Fibroblast of the aortic adventitia (primary cell): ENCODE data around the gene SAMD13. TPM values are rescaled to one million over a fixed set of nuclear protein-coding genes. Genes with fewer than 3 reads are reported as not detected.

Experiments
- DNase-seq: peaks from one replicate; pipeline ENCODE4 v3.0.0-alpha.2; 2010; ENCODE audit warnings: low read depth
- H3K4me3 ChIP-seq: 2 replicates; pipeline ENCODE4 v1.5.1; 2011; ENCODE audit warnings: low read depth, mild to moderate bottlenecking, control low read depth, low read length, moderate library complexity
- total RNA-seq: library from RNA; depleted of rRNA; stranded (reverse); fragments of >200 nt; gene quantifications from 2 replicates; pipeline ENCODE4 v1.2.3, GENCODE V29; 2012; ENCODE audit warnings: low replicate concordance
- TF ChIP-seq, protein P1 (sequence below): IDR thresholded peaks from 2 replicates; pipeline ENCODE4 v1.5.1; 2011; ENCODE audit warnings: mild to moderate bottlenecking, low read length, control low read depth, inconsistent platforms; ENCODE audit not compliant: insufficient read depth

Gene SAMD13
- total RNA-seq, 1 donor: 1.4 TPM

DNA sequence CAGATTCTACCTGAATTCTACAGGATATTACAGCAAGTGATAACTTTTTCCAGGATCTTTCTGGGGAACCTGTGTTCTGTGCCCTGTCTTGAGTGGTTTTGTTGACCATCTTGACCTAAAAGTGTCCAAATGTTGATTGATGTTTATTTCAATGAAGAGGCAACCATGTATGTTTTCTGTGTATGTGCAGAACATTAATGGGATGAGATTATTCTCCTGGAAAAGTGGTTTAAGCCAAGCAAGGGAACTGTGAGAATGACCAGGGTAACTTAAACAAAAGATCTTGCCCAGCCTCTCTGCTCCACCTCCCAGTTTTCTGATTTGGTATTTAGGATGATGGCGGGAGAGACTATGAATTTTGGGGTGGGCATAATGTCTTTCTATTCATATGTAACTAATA lies 1.0 kb upstream of the SAMD13 start:
- no peak overlapping the region for H3K4me3 ChIP-seq
- no peak for DNase-seq
- TF ChIP-seq, protein P1, sequence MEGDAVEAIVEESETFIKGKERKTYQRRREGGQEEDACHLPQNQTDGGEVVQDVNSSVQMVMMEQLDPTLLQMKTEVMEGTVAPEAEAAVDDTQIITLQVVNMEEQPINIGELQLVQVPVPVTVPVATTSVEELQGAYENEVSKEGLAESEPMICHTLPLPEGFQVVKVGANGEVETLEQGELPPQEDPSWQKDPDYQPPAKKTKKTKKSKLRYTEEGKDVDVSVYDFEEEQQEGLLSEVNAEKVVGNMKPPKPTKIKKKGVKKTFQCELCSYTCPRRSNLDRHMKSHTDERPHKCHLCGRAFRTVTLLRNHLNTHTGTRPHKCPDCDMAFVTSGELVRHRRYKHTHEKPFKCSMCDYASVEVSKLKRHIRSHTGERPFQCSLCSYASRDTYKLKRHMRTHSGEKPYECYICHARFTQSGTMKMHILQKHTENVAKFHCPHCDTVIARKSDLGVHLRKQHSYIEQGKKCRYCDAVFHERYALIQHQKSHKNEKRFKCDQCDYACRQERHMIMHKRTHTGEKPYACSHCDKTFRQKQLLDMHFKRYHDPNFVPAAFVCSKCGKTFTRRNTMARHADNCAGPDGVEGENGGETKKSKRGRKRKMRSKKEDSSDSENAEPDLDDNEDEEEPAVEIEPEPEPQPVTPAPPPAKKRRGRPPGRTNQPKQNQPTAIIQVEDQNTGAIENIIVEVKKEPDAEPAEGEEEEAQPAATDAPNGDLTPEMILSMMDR: no peak

DNA sequence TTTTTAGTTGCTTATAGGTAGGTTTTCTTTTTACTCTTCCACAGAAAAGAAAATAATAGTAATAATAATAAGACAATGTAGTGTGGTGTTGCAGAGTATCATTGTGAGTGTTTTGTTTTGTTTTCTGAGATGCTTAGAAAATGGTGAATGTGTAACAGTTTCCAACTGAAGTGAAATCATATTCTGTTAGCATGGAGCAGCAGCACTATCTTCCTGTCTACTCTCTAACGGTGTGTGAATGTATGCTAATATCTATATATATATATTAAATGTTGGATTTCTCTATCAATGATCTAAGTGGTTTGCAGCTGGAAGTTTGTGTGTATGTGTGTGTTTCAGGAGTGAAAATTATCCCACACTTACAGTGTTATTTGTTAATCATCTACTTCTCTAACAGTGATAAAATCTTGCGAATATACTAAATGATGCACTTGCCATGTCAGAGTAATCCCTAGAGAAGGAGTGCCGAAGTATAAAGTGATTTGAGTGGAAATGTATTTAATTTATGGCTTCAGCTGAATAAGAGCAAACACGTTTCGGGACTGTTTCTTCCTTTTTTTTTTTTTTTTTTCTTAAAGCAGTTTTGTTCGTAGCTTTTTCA lies 377 bp downstream of the SAMD13 start:
- TF ChIP-seq, protein P1: no peak
- no peak overlapping the region for H3K4me3 ChIP-seq
- DNase-seq: no peak

DNA sequence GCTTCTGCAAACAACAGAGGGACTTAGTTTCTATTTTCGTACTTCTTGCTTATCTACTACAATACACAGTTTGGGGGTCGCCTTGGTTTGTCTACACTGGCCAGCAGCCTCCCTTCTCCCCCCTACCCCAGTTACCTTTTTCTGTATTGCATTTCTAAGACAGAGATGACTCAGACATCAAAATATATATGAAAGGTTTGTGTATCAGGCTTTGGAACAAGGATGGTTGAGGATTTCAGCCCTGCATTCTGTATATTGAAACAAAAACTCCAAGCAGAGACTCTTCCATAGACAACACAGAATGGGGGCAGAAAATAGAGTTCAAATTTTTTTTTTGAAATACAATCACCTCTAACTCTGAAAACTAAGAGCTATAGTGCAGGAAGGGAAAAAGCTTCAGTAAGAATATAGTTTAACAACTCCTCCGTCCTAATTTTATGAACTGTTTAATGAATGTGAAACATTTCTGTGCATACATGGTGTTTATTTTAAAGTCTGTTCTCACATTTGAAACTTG lies 1.9 kb downstream of the SAMD13 start:
- no peak overlapping the region for H3K4me3 ChIP-seq
- TF ChIP-seq, protein P1: no peak
- DNase-seq: no peak

DNA sequence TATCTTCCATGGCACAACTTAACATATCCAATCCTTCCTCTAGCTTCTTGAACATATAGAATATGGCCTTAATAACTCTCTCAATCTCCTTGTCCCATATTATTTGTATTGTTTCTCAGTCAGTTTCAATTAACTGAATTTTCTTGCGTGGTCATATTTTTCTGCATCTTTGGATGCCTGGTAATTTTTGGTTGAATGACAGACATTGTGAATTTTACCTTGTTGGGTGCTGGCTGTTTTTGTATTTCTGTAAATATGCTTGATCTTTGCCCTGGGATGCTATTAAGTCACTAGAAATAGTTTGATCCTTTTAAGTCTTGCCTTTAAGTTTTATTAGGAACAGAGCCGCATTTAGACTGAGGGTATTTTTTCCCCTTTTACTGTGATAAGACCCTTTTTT lies 5.9 kb downstream of the SAMD13 start:
- TF ChIP-seq, protein P1: no peak
- DNase-seq: no peak
- no peak overlapping the region for H3K4me3 ChIP-seq

DNA sequence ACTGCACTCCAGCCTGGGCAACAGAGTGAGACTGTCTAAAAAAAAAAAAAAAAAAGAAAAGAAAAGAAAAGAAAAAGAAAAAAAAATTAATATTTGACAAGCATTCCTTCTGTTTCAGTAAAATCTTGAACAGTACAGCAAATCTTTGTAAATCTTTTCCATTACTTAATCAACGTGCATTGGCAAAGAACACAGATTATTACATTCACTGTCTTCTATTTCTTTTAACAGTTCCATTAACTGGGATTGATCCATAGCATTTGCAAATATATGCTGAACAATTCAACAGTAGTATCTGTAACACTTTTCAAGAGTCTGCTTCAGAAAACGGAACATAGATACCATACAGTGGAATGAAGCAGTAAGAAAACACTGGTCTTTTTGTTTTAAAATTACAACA lies 9.8 kb downstream of the SAMD13 start:
- TF ChIP-seq, protein P1: no peak
- no peak for DNase-seq
- H3K4me3 ChIP-seq: no peak overlapping the region

DNA sequence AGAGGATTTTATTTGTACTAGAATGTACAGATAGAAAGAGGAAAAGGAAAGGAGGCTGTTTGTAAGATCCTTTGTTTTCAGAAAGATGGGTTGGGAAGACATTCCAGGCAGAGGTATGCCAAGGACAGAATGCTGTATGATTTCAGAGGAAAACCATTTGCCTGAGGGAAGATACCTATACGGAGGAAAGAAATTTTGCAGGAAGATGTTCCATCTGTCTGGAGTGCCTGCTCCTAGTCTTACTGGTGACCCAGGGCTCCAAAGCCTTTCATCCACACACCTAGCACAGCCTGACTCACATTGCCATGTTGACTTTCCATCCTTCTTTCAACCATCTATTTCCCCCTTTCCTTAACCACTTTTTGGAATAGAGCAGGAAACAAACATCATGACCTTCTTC lies 18.2 kb downstream of the SAMD13 start:
- TF ChIP-seq, protein P1: no peak

DNA sequence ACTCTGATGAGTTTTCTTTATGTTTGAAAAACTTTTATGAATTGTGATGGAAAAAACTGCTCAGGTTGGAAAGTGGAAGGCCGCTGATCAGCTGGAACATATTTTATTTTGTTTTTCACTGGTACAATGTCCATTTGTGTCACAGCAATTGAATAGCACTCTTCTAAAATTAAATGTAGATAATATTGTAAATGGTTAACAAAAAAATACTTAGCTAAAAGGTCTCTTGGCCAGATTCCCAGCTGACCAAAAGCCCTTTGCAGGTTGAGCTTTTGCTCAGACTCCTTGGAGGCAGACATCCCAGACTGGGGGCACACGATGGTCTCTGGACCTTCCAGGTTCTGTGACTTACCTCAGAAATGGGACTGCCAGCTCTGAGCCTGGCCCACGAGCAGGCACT lies 26.3 kb downstream of the SAMD13 start:
- H3K4me3 ChIP-seq: no peak overlapping the region
- TF ChIP-seq, protein P1: no peak
- DNase-seq: no peak

More for the DNA sequence above, 18.2 kb downstream of the SAMD13 start:
- no peak for DNase-seq
- H3K4me3 ChIP-seq: no peak overlapping the region
